Endothelial cell of umbilical vein (primary cell): ENCODE measurements around the gene ANKRD62. TPM values are rescaled to one million over a fixed set of nuclear protein-coding genes. Genes with fewer than 3 reads are reported as not detected.

Experiments used
- BruUV-seq: library from RNA; stranded (reverse); fragments of 400-500 nt; replicated peaks from 2 replicates; lab custom pipeline; 2021; lab: Mats Ljungman, UMichigan
- CTCF ChIA-PET: fragments of 300-600, 350-600 bp; sonication (Branson Sonifier 250); formaldehyde crosslinking; loops from one replicate; lab custom pipeline; 2021; ENCODE audit warnings: antibody characterized with exemption, inconsistent platforms; lab: Charles Lee
- POLR2A ChIA-PET: fragments of 300-600, 350-600 bp; sonication (Branson Sonifier 250); formaldehyde crosslinking; loops from one replicate; lab custom pipeline; 2021; ENCODE audit warnings: antibody characterized with exemption, inconsistent platforms; lab: Charles Lee
- DNase-seq: peaks from one replicate; pipeline ENCODE4 v3.0.0-alpha.2; 2011; ENCODE audit warnings: low read depth, low spot score
- FAIRE-seq: peaks from 2 replicates; lab custom pipeline; 2011; peaks lifted over from hg19 to GRCh38; lab: Jason Lieb, UNC
- H2AFZ ChIP-seq: 2 replicates; pipeline ENCODE4 v1.6.0; 2012; ENCODE audit warnings: low read depth, low read length, control low read depth, inconsistent platforms
- H3K27ac ChIP-seq: 2 replicates; pipeline ENCODE4 v1.5.1; 2011; ENCODE audit warnings: low read depth, mild to moderate bottlenecking, control low read depth, low read length, moderate library complexity; ENCODE audit not compliant: insufficient read depth
- H3K27me3 ChIP-seq, 2 experiments: 2 replicates each; pipeline versions ENCODE4 v1.6.0 to v1.6.1; 2011; ENCODE audit warnings: low read length in 2 of 2, mixed read lengths in 1 of 2; ENCODE audit not compliant: control insufficient read depth in 2 of 2, insufficient read depth in 2 of 2
- H3K36me3 ChIP-seq, 2 experiments: 2 replicates in 1 of 2; 3 replicates in 1 of 2; pipeline ENCODE4 v1.5.1; 2011; ENCODE audit warnings: low read length in 2 of 2, mild to moderate bottlenecking in 1 of 2, moderate library complexity in 1 of 2; ENCODE audit not compliant: control insufficient read depth in 2 of 2, insufficient read depth in 2 of 2; ENCODE audit errors: extremely low read depth in 1 of 2
- H3K4me1 ChIP-seq: 3 replicates; pipeline ENCODE4 v1.5.1; 2011; ENCODE audit warnings: mild to moderate bottlenecking, low read length; ENCODE audit not compliant: control insufficient read depth, insufficient read depth; ENCODE audit errors: extremely low read depth
- H3K4me2 ChIP-seq: 2 replicates; pipeline ENCODE4 v1.6.1; 2011; ENCODE audit warnings: low read length, control low read depth, mixed read lengths; ENCODE audit not compliant: insufficient read depth
- H3K4me3 ChIP-seq, 3 experiments: fragments of 200-600 bp in 1 of 3; sonication (generic), shearing (Covaris generic) in 1 of 3; replicated peaks in 1 of 3; 2 replicates each; pipeline ENCODE4 v1.5.1; 2011 to 2016; ENCODE audit warnings: control low read depth in 3 of 3, low read length in 3 of 3, mild to moderate bottlenecking in 2 of 3, inconsistent platforms in 1 of 3, low read depth in 1 of 3, moderate library complexity in 1 of 3; ENCODE audit not compliant: insufficient read depth in 1 of 3
- H3K79me2 ChIP-seq: 2 replicates; pipeline ENCODE4 v1.6.0; 2012; ENCODE audit warnings: low read length, inconsistent platforms; ENCODE audit not compliant: control insufficient read depth, insufficient read depth
- H3K9ac ChIP-seq: replicated peaks from 2 replicates; pipeline ENCODE3; 2011; ENCODE audit warnings: low read length, control low read depth; ENCODE audit not compliant: insufficient read depth; ENCODE audit errors: extremely low read depth
- H3K9me1 ChIP-seq: replicated peaks from 3 replicates; pipeline ENCODE4 v1.6.0; 2011; ENCODE audit warnings: mild to moderate bottlenecking, low read length; ENCODE audit not compliant: control insufficient read depth, insufficient read depth; ENCODE audit errors: extremely low read depth
- H3K9me3 ChIP-seq: replicated peaks from 2 replicates; pipeline ENCODE4 v1.5.1; 2012; ENCODE audit warnings: low read length, inconsistent platforms; ENCODE audit not compliant: control insufficient read depth, insufficient read depth
- H4K20me1 ChIP-seq: replicated peaks from 2 replicates; pipeline ENCODE3; 2011; ENCODE audit warnings: mild to moderate bottlenecking, low read length; ENCODE audit not compliant: control insufficient read depth, insufficient read depth; ENCODE audit errors: extremely low read depth
- CTCF ChIP-seq, 2 donors: IDR thresholded peaks; 1 replicate in 1 of 2; 2 replicates in 1 of 2; pipeline ENCODE4 v1.5.1; 2011; ENCODE audit warnings: low read length in 2 of 2, mild to moderate bottlenecking in 2 of 2, moderate library complexity in 2 of 2, control low read depth in 1 of 2, inconsistent platforms in 1 of 2, low read depth in 1 of 2; ENCODE audit not compliant: insufficient read depth in 1 of 2; ENCODE audit errors: extremely low read depth in 1 of 2
- EZH2 ChIP-seq: IDR thresholded peaks from 2 replicates; pipeline ENCODE4 v1.6.1; 2012; ENCODE audit warnings: borderline replicate concordance, low read depth, mild to moderate bottlenecking, moderate library complexity, low read length, inconsistent platforms; ENCODE audit not compliant: severe bottlenecking
- FOS ChIP-seq: IDR thresholded peaks from 2 replicates; pipeline ENCODE4 v1.6.1; 2011; ENCODE audit warnings: mild to moderate bottlenecking, low read length, moderate library complexity, borderline replicate concordance; ENCODE audit not compliant: insufficient read depth
- GATA2 ChIP-seq: IDR thresholded peaks from 2 replicates; pipeline ENCODE4 v1.7.0; 2011; ENCODE audit warnings: low read depth, mild to moderate bottlenecking, moderate library complexity, mixed read lengths, low read length; ENCODE audit not compliant: insufficient read length, insufficient read depth
- JUN ChIP-seq: IDR thresholded peaks from 2 replicates; pipeline ENCODE4 v1.6.1; 2011; ENCODE audit warnings: borderline replicate concordance, low read depth; ENCODE audit not compliant: insufficient read length, insufficient read depth
- MAX ChIP-seq: IDR thresholded peaks from 2 replicates; pipeline ENCODE4 v1.6.1; 2011; ENCODE audit not compliant: insufficient read depth, insufficient read length
- MYC ChIP-seq: IDR thresholded peaks from one replicate; pipeline ENCODE4 v1.6.1; 2011; ENCODE audit warnings: mild to moderate bottlenecking, low read depth, low read length
- POLR2A ChIP-seq: IDR thresholded peaks from 2 replicates; pipeline ENCODE4 v1.6.1; 2012; ENCODE audit warnings: low read depth, mild to moderate bottlenecking, control low read depth, low read length
- POLR2AphosphoS5 ChIP-seq: IDR thresholded peaks from 2 replicates; pipeline ENCODE4 v1.6.1; 2012; ENCODE audit warnings: low read depth, mild to moderate bottlenecking, control low read depth, low read length, moderate library complexity; ENCODE audit not compliant: insufficient read depth
- dilution Hi-C: fragments of 300-500 bp; cut with MboI; formaldehyde crosslinking; loops from one replicate; pipeline ENCODE4 v1.15.0; 2019; ENCODE audit warnings: low sequenced_read_pairs; ENCODE audit not compliant: extremely low pct_ligation_motif_present
- intact Hi-C: fragments of 100-400 bp; cut with micrococcal nuclease; formaldehyde crosslinking; loops from one replicate; pipeline ENCODE4 v1.10.0; 2022
- polyA plus RNA-seq, 4 experiments: library from polyadenylated mRNA; depleted of rRNA in 3 of 4; stranded (reverse) in 3 of 4; unstranded in 1 of 4; fragments of >200 nt; gene quantifications; 2 replicates each; pipeline versions ENCODE4 v1.2.1 to v1.2.3, GENCODE V29; 2011 to 2012; ENCODE audit warnings: missing spikeins in 1 of 4
- total RNA-seq: library from RNA; stranded (reverse); gene quantifications from 2 replicates; pipeline ENCODE4 v1.2.3, GENCODE V29; 2021

The ANKRD62 gene
- total and polyA plus RNA-seq, 2 donors (not counting 3 experiments of a cell fraction or from before 2014, with no cell fraction given), result not detected

GRCh38 chr18:12099160-12099559 is 5.5 kb downstream of the ANKRD62 start:
- no peak overlapping the region for H3K4me3 ChIP-seq
- POLR2A ChIA-PET, result no interaction called here
- H4K20me1 ChIP-seq, result no peaks in the 10 kb centered on the region
- H3K27ac ChIP-seq, result no peak overlapping the region
- no peaks in the 10 kb centered on the region for H3K4me1 ChIP-seq
- H3K27me3 ChIP-seq, result peaks cover 6 to 32% of the 10 kb centered on the region in 2 experiments
- no peak for FAIRE-seq
- H3K9ac ChIP-seq, result no peak overlapping the region
- H3K4me2 ChIP-seq, result no peak overlapping the region
- H3K36me3 ChIP-seq, result no peaks in the 10 kb centered on the region
- no peaks in the 10 kb centered on the region for H3K9me1 ChIP-seq
- no peaks in the 10 kb centered on the region for H3K9me3 ChIP-seq
- no peak for DNase-seq
- CTCF ChIA-PET, result no interaction called here
- no TSS peak for BruUV-seq
- no peak for TF ChIP-seq MAX
- no peak for TF ChIP-seq MYC
- TF ChIP-seq CTCF (IDR thresholded peaks at IDR 0.05; ENCODE audit: extremely low read depth in 1 of 2, insufficient read depth in 1 of 2, low read depth in 1 of 2, low read length in 2 of 2), result no peak
- intact Hi-C loops, result no loop called here
- no peak overlapping the region for H2AFZ ChIP-seq
- dilution Hi-C loops, result no loop called here
- H3K79me2 ChIP-seq, result no peaks in the 10 kb centered on the region

- Histone ChIP-seq H3K9me3 (no peaks in the 10 kb centered on the region), H3K27ac (no peak overlapping the region), H3K4me2 (no peak overlapping the region), H3K9ac (no peak overlapping the region), H4K20me1 (no peaks in the 10 kb centered on the region), H2AFZ (no peak overlapping the region), H3K27me3 (peaks cover 10 to 46% of the 10 kb centered on the region in 2 experiments), H3K4me1 (no peaks in the 10 kb centered on the region), H3K4me3 (no peak overlapping the region), H3K79me2 (no peaks in the 10 kb centered on the region), H3K9me1 (no peaks in the 10 kb centered on the region), H3K36me3 (no peaks in the 10 kb centered on the region)
- DNase-seq (no peak), FAIRE-seq (no peak)
- dilution Hi-C loops, result no loop called here
- POLR2A ChIA-PET, result no interaction called here
- TF ChIP-seq POLR2A, result no peak
- no peak for TF ChIP-seq POLR2AphosphoS5
- TF ChIP-seq JUN, result no peak
- TF ChIP-seq GATA2, result no peak
- TF ChIP-seq MYC, result no peak
- no peak for TF ChIP-seq MAX
- TF ChIP-seq FOS, result no peak
- TF ChIP-seq EZH2, result no peak
- CTCF ChIA-PET, result interaction anchor here (0.9 to 1.1 kb wide), 2 partner anchors 29 to 36 kb away, joined by 3 read pairs; no protein-coding TSS in a partner anchor
- intact Hi-C loops, result no loop called here
- BruUV-seq, result no TSS peak
Measured at GRCh38 chr18:12101266-12101665, 7.6 kb downstream of the ANKRD62 start.
